ENCODE data around the gene PPM1N. TPM values are rescaled to one million over a fixed set of nuclear protein-coding genes. Genes with fewer than 3 reads are reported as not detected.

PPM1N gene
- total RNA-seq, 1 donor = 0.99 TPM

DNA sequence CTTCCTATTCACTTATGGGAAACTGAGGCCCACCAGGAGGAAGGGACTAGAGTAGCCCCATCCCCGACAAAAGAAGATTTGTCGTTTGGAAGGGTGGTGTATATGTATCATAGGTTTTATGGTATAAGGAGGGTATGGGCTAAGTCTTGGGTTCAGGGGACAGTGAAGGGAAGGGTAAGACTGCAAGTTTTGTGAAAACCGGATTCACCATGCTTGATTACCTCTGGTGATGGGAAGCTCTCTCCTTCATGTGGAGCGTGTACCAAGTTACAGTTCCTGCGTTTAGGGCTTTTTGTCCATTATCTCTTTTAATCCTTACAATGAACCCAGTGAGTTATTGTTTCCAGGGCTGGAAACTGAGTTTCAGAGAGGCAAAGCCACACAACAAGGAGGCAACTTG, 12.8 kb downstream of the PPM1N start:
- no peak for DNase-seq (ENCODE audit: low read depth)
- TF ChIP-seq, protein P1, sequence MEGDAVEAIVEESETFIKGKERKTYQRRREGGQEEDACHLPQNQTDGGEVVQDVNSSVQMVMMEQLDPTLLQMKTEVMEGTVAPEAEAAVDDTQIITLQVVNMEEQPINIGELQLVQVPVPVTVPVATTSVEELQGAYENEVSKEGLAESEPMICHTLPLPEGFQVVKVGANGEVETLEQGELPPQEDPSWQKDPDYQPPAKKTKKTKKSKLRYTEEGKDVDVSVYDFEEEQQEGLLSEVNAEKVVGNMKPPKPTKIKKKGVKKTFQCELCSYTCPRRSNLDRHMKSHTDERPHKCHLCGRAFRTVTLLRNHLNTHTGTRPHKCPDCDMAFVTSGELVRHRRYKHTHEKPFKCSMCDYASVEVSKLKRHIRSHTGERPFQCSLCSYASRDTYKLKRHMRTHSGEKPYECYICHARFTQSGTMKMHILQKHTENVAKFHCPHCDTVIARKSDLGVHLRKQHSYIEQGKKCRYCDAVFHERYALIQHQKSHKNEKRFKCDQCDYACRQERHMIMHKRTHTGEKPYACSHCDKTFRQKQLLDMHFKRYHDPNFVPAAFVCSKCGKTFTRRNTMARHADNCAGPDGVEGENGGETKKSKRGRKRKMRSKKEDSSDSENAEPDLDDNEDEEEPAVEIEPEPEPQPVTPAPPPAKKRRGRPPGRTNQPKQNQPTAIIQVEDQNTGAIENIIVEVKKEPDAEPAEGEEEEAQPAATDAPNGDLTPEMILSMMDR (IDR thresholded peaks at IDR 0.05; ENCODE audit: insufficient read depth, low read length) = no peak
- no peak overlapping the region for H3K4me3 ChIP-seq (ENCODE audit: low read depth, low read length)

DNA sequence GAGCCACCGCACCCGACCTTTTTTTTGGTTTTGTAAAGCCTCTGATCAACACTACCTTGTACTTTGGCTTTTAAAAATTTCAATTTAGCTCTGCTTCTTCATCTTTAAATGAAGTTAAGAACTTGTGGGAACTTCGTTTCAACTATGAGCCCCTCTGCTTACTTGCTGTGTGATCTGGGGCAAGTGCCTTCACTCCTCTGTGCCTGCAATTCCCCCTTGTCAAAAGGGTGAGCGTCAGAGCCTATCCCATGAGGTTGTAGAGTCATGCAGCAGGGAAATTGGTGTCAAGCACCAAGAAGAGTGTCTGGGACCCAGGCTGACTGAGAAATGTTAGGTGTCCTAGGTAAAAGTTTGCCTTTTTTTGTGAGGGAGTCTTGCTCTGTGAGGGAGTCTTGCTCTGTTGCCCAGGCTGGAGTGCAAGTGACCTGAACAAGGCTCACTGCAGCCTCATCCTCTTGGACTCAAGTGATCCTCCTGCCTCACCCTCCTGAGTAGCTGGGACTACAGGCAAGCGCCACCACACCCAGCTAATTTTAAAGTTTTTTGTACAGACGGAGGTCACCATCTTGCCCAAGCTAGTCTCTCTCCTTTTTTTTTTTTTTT, 14.7 kb downstream of the PPM1N start:
- H3K4me3 ChIP-seq (ENCODE audit: low read depth, low read length) = no peak overlapping the region
- DNase-seq (ENCODE audit: low read depth) = no peak
- TF ChIP-seq, protein P1 (IDR thresholded peaks at IDR 0.05; ENCODE audit: insufficient read depth, low read length) = no peak

DNA sequence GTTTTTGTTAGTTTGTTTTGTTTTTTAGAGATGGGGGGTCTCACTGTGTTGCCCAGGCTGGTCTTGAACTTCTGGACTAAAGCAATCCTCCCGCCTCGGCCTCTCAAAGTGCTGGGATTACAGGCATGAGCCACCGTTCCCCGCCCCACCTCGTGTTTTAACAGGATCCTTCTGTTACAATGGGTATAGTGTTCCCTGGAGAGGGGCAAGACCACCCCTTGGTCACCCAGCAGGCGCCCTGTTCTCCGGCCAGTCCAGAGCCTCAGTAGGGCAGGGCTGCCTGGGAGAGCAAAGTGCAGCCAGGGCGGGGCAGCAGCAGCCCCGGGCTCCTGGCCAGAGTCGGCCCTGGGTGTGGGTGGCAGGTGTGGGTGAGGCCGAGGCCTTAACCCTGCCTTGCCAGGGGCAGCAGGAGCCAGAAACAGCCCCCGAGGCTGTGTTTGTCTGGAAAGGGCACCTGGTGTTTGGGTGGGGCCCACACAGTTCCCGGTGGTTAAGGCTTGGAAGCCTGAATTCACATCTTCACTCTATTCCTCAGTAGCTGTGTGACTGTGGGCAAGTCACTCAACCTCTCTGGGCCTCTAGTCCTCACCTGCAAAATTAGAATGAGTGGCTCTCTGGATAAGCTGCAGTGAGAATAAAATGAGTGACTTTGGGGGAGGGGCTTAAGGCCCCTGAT, 16.3 kb downstream of the PPM1N start:
- no peak for DNase-seq (ENCODE audit: low read depth)
- TF ChIP-seq, protein P1 (IDR thresholded peaks at IDR 0.05; ENCODE audit: insufficient read depth, low read length) = no peak
- H3K4me3 ChIP-seq (ENCODE audit: low read depth, low read length) = no peak overlapping the region

DNA sequence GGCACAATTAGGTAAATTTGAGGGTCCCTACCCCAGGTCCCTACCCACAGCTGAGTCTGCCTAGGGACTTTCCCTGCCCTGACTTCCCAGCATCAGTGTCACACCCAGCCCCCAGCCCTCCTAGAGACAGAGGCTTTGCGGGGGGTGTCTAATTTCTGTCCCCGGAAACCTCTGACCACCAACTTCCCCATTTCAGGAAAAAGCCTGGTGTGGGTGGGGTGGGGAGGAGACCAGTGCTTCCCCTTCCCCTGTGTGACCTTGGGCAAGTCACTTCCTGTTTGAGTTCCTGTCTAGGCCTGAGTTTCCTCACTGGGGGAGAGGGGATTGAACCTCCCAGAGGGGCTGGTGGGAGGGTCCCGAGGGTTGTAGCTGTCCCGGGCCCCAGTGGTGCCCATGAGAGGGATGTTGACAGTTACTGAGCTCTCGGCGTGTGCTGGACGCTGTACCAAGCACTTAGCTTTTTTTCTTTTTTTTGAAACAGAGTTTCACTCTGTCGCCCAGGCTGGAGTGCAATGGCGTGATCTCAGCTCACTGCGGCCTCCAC, 16.9 kb downstream of the PPM1N start:
- DNase-seq (ENCODE audit: low read depth) = no peak
- H3K4me3 ChIP-seq (ENCODE audit: low read depth, low read length) = no peak overlapping the region
- TF ChIP-seq, protein P1 (IDR thresholded peaks at IDR 0.05; ENCODE audit: insufficient read depth, low read length) = no peak

DNA sequence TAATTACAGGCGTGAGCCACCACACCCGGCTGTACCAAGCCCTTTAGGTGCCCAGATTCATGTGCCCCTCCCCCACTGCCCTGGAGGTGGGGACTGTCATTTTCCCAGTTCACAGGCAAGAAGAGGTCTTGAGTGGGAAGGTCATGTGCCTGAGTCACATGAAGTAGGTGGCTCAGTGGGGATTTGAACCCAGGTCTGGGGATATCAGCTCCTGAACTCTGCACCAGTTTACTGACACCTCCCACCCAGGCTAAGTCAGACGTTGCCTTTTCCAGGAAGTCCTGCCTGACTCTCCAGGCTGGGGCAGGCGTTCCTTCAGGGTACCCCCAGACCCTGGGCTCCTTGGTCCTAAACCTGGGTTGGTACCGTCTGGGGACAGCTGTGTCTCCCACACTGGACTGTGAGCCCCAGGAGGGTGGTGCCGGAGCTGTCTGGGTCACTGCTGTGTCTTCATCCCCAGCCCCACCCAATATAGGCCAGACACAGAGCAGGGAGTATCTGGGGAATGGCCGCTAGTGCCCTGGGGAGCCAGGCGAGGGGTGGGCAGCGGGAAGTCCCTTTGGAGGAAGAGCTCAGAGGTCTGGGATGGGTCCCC, 17.7 kb downstream of the PPM1N start:
- DNase-seq (ENCODE audit: low read depth) = no peak
- H3K4me3 ChIP-seq (ENCODE audit: low read depth, low read length) = no peak overlapping the region
- TF ChIP-seq, protein P1 (IDR thresholded peaks at IDR 0.05; ENCODE audit: insufficient read depth, low read length) = no peak

DNA sequence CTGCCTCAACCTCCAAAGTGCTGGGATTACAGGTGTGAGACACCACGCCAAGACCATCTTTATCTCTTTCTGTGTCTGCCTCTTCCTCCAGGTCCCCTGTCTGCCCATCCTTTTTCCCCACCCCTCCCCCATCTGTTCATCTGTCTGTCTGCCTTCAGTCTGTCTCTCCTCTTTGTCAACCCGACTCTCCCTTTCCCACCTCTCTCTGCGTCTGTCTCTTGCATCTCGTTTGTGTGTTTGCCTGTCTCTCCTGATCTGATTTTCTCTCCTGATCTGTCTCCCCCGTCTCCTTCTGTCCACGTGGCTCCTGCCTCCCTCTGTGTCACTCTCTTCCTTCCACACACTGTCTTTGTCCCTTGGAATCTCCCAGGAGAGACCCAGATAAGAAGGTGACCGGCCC, 19.0 kb downstream of the PPM1N start:
- no peak for DNase-seq (ENCODE audit: low read depth)
- H3K4me3 ChIP-seq (ENCODE audit: low read depth, low read length) = no peak overlapping the region
- TF ChIP-seq, protein P1 (IDR thresholded peaks at IDR 0.05; ENCODE audit: insufficient read depth, low read length) = no peak

Measured in fibroblast of the aortic adventitia (primary cell).